ENCODE results near the gene OMA1. TPM values are rescaled to one million over a fixed set of nuclear protein-coding genes. Genes with fewer than 3 reads are reported as not detected.
"Not testable (repeated sequence)": the region's sequence is repeated elsewhere in the genome, so short reads cannot be mapped to it uniquely, and the experiment has no call there.

OMA1 gene
- total and polyA plus RNA-seq, 8 donors = 20.5 to 28.3 (median 26.0) TPM

GRCh38 chr1:58496042-58496441, 50.5 kb downstream of the OMA1 start:
- H3K4me1 ChIP-seq = peaks cover 0 to 5% of the 10 kb centered on the region in 2 donors
- intact Hi-C loops (cut with DNase I) = no loop called here
- DNase-seq (no peak), ATAC-seq (no peak)
- no peak overlapping the region for H3K27ac ChIP-seq
- H3K27me3 ChIP-seq = no peaks in the 10 kb centered on the region
- H3K36me3 ChIP-seq = peaks cover 0 to under 1% of the 10 kb centered on the region in 2 donors
- H3K9me3 ChIP-seq = no peaks in the 10 kb centered on the region
- no peak for TF ChIP-seq CTCF (IDR thresholded peaks at IDR 0.05)
- no peak overlapping the region for H3K4me3 ChIP-seq

GRCh38 chr1:58488914-58489313, 57.6 kb downstream of the OMA1 start:
- intact Hi-C loops (cut with DNase I); H3K4me3 ChIP-seq; ATAC-seq; H3K27me3 ChIP-seq; H3K9me3 ChIP-seq; H3K27ac ChIP-seq; H3K4me1 ChIP-seq: not testable (repeated sequence)
- H3K36me3 ChIP-seq = peaks cover 0 to 16% of the 10 kb centered on the region in 2 donors
- DNase-seq = peak in 1 of 4 donors; percentile 65

- Histone ChIP-seq H3K9me3 (peaks cover 0 to 2% of the 10 kb centered on the region in 2 donors), H3K36me3 (peaks cover 0 to 16% of the 10 kb centered on the region in 2 donors), H3K4me1 (no peaks in the 10 kb centered on the region), H3K27ac (no peak overlapping the region), H3K27me3 (no peaks in the 10 kb centered on the region), H3K4me3 (no peak overlapping the region)
- intact Hi-C loops (cut with DNase I) = no loop called here
- TF ChIP-seq CTCF (IDR thresholded peaks at IDR 0.05) = no peak
- no peak for ATAC-seq
- no peak for DNase-seq
Measured at GRCh38 chr1:58487002-58487401, 59.5 kb downstream of the OMA1 start.

- H3K9me3 ChIP-seq = no peaks in the 10 kb centered on the region
Measured at GRCh38 chr1:58481962-58482361, 64.6 kb downstream of the OMA1 start.

GRCh38 chr1:58480191-58480590, 66.3 kb downstream of the OMA1 start:
- H3K36me3 ChIP-seq = no peaks in the 10 kb centered on the region
- DNase-seq = no peak
- no peak overlapping the region for H3K27ac ChIP-seq

More at GRCh38 chr1:58481962-58482361, 64.6 kb downstream of the OMA1 start:
- DNase-seq (no peak), ATAC-seq (no peak)
- intact Hi-C loops (cut with DNase I) = no loop called here
- H3K27me3 ChIP-seq = no peaks in the 10 kb centered on the region
- no peak for TF ChIP-seq CTCF (IDR thresholded peaks at IDR 0.05)
- no peaks in the 10 kb centered on the region for H3K36me3 ChIP-seq
- no peaks in the 10 kb centered on the region for H3K4me1 ChIP-seq
- no peak overlapping the region for H3K27ac ChIP-seq
- no peak overlapping the region for H3K4me3 ChIP-seq

More at GRCh38 chr1:58480191-58480590, 66.3 kb downstream of the OMA1 start:
- Histone ChIP-seq H3K4me1 (no peaks in the 10 kb centered on the region), H3K9me3 (no peaks in the 10 kb centered on the region), H3K27me3 (no peaks in the 10 kb centered on the region), H3K4me3 (no peak overlapping the region)
- intact Hi-C loops (cut with DNase I) = no loop called here
- ATAC-seq = no peak
- no peak for TF ChIP-seq CTCF (IDR thresholded peaks at IDR 0.05)
